Stromal cell of bone marrow (primary cell): ENCODE measurements around the gene SCN9A.
"Not testable (repeated sequence)": the region's sequence is repeated elsewhere in the genome, so short reads cannot be mapped to it uniquely, and the experiment has no call there.

Experiments used
- DNase-seq: peaks from one replicate; pipeline ENCODE4 v3.0.0-alpha.2; 2012; ENCODE audit warnings: low read depth

SCN9A gene

GRCh38 chr2:166375195-166375735, 479 bp downstream of the SCN9A start:
- no peak for DNase-seq

- DNase-seq = no peak
These were observed 1.8 kb downstream of the SCN9A start for GRCh38 chr2:166373951-166374350.

- no peak for DNase-seq
These were observed 2.2 kb downstream of the SCN9A start for GRCh38 chr2:166373539-166373938.

- no peak for DNase-seq
These were observed 2.6 kb downstream of the SCN9A start for GRCh38 chr2:166373105-166373504.

- DNase-seq = no peak
These were observed 3.7 kb downstream of the SCN9A start for GRCh38 chr2:166372046-166372445.

- no peak for DNase-seq
These were observed 9.8 kb downstream of the SCN9A start for GRCh38 chr2:166365803-166366420.

GRCh38 chr2:166365239-166365638, 10.5 kb downstream of the SCN9A start:
- no peak for DNase-seq

GRCh38 chr2:166364476-166365161, 11.1 kb downstream of the SCN9A start:
- no peak for DNase-seq

GRCh38 chr2:166361351-166362153, 14.2 kb downstream of the SCN9A start:
- DNase-seq = no peak

GRCh38 chr2:166360906-166361305, 14.8 kb downstream of the SCN9A start:
- DNase-seq = no peak

- DNase-seq = no peak
These were observed 15.3 kb downstream of the SCN9A start for GRCh38 chr2:166360426-166360825.

GRCh38 chr2:166357950-166358321, 17.8 kb downstream of the SCN9A start:
- DNase-seq = not testable (repeated sequence)

- no peak for DNase-seq
These were observed 18.4 kb downstream of the SCN9A start for GRCh38 chr2:166357068-166357949.

GRCh38 chr2:166351319-166351718, 24.4 kb downstream of the SCN9A start:
- DNase-seq = no peak

- DNase-seq = no peak
These were observed 25.2 kb downstream of the SCN9A start for GRCh38 chr2:166350525-166350924.

- no peak for DNase-seq
These were observed 31.2 kb downstream of the SCN9A start for GRCh38 chr2:166344286-166345113.

GRCh38 chr2:166343467-166343866, 32.3 kb downstream of the SCN9A start:
- no peak for DNase-seq

GRCh38 chr2:166341426-166341825, 34.3 kb downstream of the SCN9A start:
- DNase-seq = no peak

- DNase-seq = no peak
These were observed 36.9 kb downstream of the SCN9A start for GRCh38 chr2:166338831-166339339.

GRCh38 chr2:166337932-166338331, 37.8 kb downstream of the SCN9A start:
- no peak for DNase-seq

GRCh38 chr2:166335284-166335683, 40.5 kb downstream of the SCN9A start:
- DNase-seq = no peak
